Measurements from ENCODE around the gene C1QL3. TPM values are rescaled to one million over a fixed set of nuclear protein-coding genes. Genes with fewer than 3 reads are reported as not detected.

Gene C1QL3
- total RNA-seq, 2 donors from 2014 or later: 0.20 TPM; not detected in 1

GRCh38 chr10:16483241-16483917 is 38.3 kb downstream of the C1QL3 start:
- WGBS, 2 experiments (ENCODE audit: insufficient coverage in 1 of 2, insufficient read length in 1 of 2): 92 to 96% methylated on average over 4 to 11 of the region's 11 CpGs
- no peak for DNase-seq
- H3K27ac ChIP-seq (ENCODE audit: low read depth, low read length): no peak overlapping the region

GRCh38 chr10:16481052-16481728 is 40.5 kb downstream of the C1QL3 start:
- WGBS, 2 experiments (ENCODE audit: insufficient coverage in 1 of 2, insufficient read length in 1 of 2): 88 to 90% methylated on average over 3 to 4 of the region's 5 CpGs
- H3K4me1 ChIP-seq (ENCODE audit: control insufficient read depth, insufficient read depth, low read length): no peaks in the 10 kb centered on the region
- H3K9me3 ChIP-seq (ENCODE audit: control insufficient read depth, low read length): no peaks in the 10 kb centered on the region
- DNase-seq: no peak
- H3K4me3 Mint-ChIP-seq: no peak overlapping the region
- no peak overlapping the region for H3K27ac Mint-ChIP-seq
- H3K4me1 Mint-ChIP-seq: no peaks in the 10 kb centered on the region
- H3K4me3 ChIP-seq (ENCODE audit: low read length): no peak overlapping the region
- no peaks in the 10 kb centered on the region for H3K9me3 Mint-ChIP-seq
- no peak for TF ChIP-seq CTCF (conservative IDR thresholded peaks at IDR 0.05)
- no peaks in the 10 kb centered on the region for H3K27me3 Mint-ChIP-seq (ENCODE audit: insufficient read depth)
- no peak overlapping the region for H3K9ac ChIP-seq (ENCODE audit: extremely low read depth, low read length, poor library complexity, severe bottlenecking)
- no peak overlapping the region for H3K27ac ChIP-seq (ENCODE audit: low read depth, low read length)
- H3K27me3 ChIP-seq (ENCODE audit: control insufficient read depth, insufficient read depth, low read length, poor library complexity, severe bottlenecking): no peaks in the 10 kb centered on the region
- H3K36me3 ChIP-seq (ENCODE audit: control insufficient read depth, insufficient read depth, low read length): no peaks in the 10 kb centered on the region
- H3K36me3 Mint-ChIP-seq (ENCODE audit: low read depth): peaks cover 2% of the 10 kb centered on the region

More at GRCh38 chr10:16483241-16483917, 38.3 kb downstream of the C1QL3 start:
- Histone ChIP-seq H3K9ac (ENCODE audit: extremely low read depth, low read length, poor library complexity, severe bottlenecking) (no peak overlapping the region), H3K36me3 (ENCODE audit: control insufficient read depth, insufficient read depth, low read length) (no peaks in the 10 kb centered on the region), H3K4me1 (ENCODE audit: control insufficient read depth, insufficient read depth, low read length) (no peaks in the 10 kb centered on the region), H3K9me3 (ENCODE audit: control insufficient read depth, low read length) (no peaks in the 10 kb centered on the region), H3K27me3 (ENCODE audit: control insufficient read depth, insufficient read depth, low read length, poor library complexity, severe bottlenecking) (no peaks in the 10 kb centered on the region), H3K4me3 (ENCODE audit: low read length) (no peak overlapping the region)
- Mint-ChIP-seq H3K9me3 (no peaks in the 10 kb centered on the region), H3K4me3 (no peak overlapping the region), H3K4me1 (no peaks in the 10 kb centered on the region), H3K36me3 (ENCODE audit: low read depth) (peaks cover 2% of the 10 kb centered on the region), H3K27me3 (ENCODE audit: insufficient read depth) (no peaks in the 10 kb centered on the region), H3K27ac (no peak overlapping the region)
- TF ChIP-seq CTCF (conservative IDR thresholded peaks at IDR 0.05): no peak

GRCh38 chr10:16478801-16479200 is 42.9 kb downstream of the C1QL3 start:
- Mint-ChIP-seq H3K9me3 (no peaks in the 10 kb centered on the region), H3K27ac (no peak overlapping the region), H3K4me3 (no peak overlapping the region), H3K36me3 (ENCODE audit: low read depth) (no peaks in the 10 kb centered on the region), H3K4me1 (no peaks in the 10 kb centered on the region), H3K27me3 (ENCODE audit: insufficient read depth) (no peaks in the 10 kb centered on the region)
- H3K36me3 ChIP-seq (ENCODE audit: control insufficient read depth, insufficient read depth, low read length): no peaks in the 10 kb centered on the region
- 94 to 100% methylated on average over 4 of the region's 4 CpGs for WGBS, 2 experiments (ENCODE audit: insufficient coverage in 1 of 2, insufficient read length in 1 of 2)
- no peak for DNase-seq
- no peak overlapping the region for H3K27ac ChIP-seq (ENCODE audit: low read depth, low read length)
- no peak overlapping the region for H3K9ac ChIP-seq (ENCODE audit: extremely low read depth, low read length, poor library complexity, severe bottlenecking)
- no peak for TF ChIP-seq CTCF (conservative IDR thresholded peaks at IDR 0.05)
- H3K9me3 ChIP-seq (ENCODE audit: control insufficient read depth, low read length): no peaks in the 10 kb centered on the region
- no peak overlapping the region for H3K4me3 ChIP-seq (ENCODE audit: low read length)
- no peaks in the 10 kb centered on the region for H3K27me3 ChIP-seq (ENCODE audit: control insufficient read depth, insufficient read depth, low read length, poor library complexity, severe bottlenecking)
- H3K4me1 ChIP-seq (ENCODE audit: control insufficient read depth, insufficient read depth, low read length): no peaks in the 10 kb centered on the region

Measured in endodermal cell (in vitro differentiated cells).